GM19239 (cell line): ENCODE measurements around the gene EXOC1L.

Source experiments
- DNase-seq: peaks from one replicate; pipeline ENCODE4 v3.0.0; 2011; ENCODE audit warnings: low spot score; ENCODE audit not compliant: insufficient read length
- FAIRE-seq: peaks from 2 replicates; lab custom pipeline; 2011; peaks lifted over from hg19 to GRCh38; lab: Jason Lieb, UNC

EXOC1L gene

DNA sequence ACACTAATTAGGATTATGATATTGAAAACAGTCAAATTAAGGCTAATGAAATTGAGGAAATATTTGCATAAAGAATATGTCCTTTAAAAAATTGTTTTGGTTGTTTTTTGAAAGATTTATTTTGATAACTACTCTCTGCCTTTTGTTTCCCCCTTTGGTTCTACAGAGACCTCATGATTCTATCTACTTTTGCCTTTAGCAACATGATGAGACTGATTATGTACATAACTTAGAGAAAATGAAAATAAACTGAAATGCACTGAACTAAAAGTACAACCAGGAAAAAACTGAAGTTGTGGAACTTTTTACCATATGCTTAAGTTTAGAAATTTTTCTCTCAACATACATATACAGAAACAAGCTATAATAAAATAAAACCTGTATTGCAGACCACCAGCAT is 55.2 kb downstream of the EXOC1L start:
- FAIRE-seq: no peak

DNA sequence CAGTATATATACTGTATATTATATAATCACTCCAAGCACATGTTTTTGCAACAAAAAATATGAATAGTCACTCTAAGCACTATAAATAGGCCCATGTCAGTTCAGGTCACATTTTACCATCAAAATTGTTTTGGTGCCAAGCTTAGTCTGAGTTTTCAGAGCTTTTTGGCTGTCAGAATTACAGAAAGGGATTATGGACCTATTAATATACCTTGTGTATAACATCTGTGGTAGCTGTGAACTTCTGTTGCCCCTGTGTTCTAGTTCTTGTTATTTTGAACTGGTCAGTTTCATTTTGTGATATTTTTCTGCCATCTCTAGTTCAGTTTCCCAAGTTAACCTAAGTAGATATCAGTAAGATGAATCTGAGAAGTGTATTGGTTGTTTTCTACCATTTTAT is 56.8 kb downstream of the EXOC1L start:
- FAIRE-seq: no peak

More for the DNA sequence above, 55.2 kb downstream of the EXOC1L start:
- no peak for DNase-seq

GRCh38 chr4:55879224-55879623 is 59.6 kb downstream of the EXOC1L start:
- FAIRE-seq: no peak

More for the DNA sequence above, 56.8 kb downstream of the EXOC1L start:
- no peak for DNase-seq

DNA sequence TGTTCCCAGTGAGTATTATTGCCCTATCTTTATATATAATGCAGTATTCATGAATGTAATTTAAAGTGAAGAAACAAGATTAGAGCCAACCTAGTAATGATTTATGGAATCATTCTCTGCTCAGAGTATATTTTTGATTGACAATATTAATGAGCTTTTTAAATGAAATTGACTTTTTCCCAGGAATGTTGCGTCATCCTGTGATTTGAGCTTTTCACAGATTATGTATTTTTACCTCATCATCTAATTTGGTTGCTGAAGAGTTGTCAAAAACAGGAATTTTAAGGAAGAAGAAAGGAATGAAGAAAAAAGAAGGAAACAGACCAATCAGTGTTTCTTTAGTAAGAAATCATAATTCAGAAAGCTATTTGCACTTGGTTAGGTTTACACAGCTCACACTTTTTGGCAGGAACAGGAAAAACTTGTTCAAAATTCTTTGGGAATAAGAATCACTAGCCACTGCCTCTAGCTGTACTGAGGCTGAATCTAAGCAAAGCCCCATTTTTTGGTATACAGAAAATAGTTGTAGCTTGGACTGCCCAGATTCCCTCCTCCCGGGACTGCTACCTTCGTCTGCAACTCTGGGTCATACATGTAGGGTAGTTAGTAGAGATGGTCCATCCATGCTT is 61.2 kb downstream of the EXOC1L start:
- FAIRE-seq: no peak
- no peak for DNase-seq

More at GRCh38 chr4:55879224-55879623, 59.6 kb downstream of the EXOC1L start:
- DNase-seq: no peak

- FAIRE-seq (no peak), DNase-seq (no peak)
Measured at GRCh38 chr4:55884093-55884850, 64.7 kb downstream of the EXOC1L start.

DNA sequence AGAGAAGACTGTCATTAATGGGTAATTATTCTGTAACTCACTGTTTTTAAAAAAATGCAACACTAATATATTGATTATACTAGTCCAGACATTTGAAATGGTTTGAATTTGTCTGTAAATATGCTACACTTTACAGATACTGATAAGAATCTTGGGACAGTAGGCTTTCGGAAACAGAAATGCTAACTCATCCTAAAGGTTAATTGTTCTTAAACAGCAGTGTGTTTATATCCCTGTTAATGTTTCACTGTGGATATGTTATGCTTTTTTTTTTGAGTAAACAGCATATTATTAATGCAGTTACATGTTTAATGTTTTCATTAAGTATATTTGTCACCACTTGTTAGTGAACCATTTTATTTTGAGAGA is 65.2 kb downstream of the EXOC1L start:
- no peak for FAIRE-seq

More for the DNA sequence above, 65.2 kb downstream of the EXOC1L start:
- no peak for DNase-seq
